ENCODE measurements around the gene WDR88.

Gene WDR88

DNA sequence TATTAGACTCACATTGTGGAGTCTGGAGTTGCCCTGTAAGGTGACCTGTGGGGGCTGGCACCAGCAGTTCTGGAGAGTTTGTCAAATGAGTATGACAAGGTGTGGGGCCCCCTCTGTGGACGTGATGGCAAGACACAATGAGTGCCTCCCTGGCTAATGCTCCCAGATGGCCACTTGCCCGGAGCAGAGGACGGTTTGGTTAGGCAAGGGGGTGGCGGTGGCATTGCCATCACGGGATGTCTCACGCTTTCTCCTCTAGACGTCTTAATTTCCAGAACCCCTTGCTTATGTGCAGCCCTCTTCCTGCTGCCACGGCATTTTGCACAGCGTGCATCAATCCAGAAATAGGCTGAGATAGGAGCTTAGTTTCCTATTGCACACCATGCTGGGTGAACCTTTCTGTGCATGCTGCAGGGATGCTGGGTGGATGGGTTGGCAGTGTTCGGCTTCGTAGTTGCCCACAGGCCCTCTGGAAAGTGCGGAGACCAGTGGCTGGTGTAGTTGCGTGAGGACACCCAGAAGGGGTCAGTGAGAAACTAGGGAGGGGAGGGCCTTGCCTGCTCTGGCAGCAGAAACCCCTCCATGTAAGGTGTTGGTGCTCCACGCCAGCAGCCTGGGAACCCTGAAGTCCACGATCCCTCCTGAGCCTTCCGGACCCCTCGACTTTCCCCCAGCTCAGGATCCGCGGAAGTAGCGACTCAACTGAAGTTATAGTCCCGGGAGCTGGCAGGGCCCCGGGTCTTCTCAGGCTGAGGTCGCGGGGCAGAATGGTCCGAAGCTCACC lies 44.2 kb downstream of the WDR88 start:
- TF ChIP-seq, protein P1, sequence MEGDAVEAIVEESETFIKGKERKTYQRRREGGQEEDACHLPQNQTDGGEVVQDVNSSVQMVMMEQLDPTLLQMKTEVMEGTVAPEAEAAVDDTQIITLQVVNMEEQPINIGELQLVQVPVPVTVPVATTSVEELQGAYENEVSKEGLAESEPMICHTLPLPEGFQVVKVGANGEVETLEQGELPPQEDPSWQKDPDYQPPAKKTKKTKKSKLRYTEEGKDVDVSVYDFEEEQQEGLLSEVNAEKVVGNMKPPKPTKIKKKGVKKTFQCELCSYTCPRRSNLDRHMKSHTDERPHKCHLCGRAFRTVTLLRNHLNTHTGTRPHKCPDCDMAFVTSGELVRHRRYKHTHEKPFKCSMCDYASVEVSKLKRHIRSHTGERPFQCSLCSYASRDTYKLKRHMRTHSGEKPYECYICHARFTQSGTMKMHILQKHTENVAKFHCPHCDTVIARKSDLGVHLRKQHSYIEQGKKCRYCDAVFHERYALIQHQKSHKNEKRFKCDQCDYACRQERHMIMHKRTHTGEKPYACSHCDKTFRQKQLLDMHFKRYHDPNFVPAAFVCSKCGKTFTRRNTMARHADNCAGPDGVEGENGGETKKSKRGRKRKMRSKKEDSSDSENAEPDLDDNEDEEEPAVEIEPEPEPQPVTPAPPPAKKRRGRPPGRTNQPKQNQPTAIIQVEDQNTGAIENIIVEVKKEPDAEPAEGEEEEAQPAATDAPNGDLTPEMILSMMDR (IDR thresholded peaks at IDR 0.05), result no peak

DNA sequence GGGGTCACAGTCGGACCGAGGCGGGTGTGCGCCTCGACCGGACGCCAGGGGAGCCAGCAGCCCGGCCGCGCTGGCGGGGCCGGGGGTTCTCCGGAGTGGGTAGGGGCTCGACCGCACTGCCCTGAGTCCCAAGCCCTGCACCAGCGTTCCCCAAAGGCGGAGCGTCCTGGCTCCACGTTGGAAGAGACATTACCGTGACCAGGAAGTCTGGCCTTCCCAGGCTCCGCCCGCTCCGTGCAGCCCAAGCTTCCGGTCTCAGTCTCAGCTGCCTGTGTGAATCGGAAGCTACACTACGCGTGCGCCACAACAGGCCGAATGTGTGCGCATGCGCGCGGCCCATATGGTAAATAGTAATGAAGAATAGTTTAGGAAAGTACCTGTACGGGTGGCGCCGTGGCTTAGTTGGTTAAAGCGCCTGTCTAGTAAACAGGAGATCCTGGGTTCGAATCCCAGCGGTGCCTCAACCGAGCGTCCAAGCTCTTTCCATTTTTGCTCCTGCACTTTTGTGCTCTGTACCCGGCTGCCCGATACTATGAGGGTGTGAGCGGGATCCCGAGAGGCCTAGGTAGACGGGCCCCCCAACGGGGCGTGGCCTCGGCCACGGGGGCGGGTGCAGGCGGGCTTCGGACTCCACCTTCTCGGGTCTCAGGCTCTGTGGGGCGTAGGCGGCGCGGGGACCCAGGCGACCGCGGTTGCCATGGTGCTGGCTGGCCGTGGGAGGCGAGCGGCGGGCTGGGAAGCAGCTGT lies 44.9 kb downstream of the WDR88 start:
- TF ChIP-seq, protein P1 (IDR thresholded peaks at IDR 0.05), result no peak

DNA sequence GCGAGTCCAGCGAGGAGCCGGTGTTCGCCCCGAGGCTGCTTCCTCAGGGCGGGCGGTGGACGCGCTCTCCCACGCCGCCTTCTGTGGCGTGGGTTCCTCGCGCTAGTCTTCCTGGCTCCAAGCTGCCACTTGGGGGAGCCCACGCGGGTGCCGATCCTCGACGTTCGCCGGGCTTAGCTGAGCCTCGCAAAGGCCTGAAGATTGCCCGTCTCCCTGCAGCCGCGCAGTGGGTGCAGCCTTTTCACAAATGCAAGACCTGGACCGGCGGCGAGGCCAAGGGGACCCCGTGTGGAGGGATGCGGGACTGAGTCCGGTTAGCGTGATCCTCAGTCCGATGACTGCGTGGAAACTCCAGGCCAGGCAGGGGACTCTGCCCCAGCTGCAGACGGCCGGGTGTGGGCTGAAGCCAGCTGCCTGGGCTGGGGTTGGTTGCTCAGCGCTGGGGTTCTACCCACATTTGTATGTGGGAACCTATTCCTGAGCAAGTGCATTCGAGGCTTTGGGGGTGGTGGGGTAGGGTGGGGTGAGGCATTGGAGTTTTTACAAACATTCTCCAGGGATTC lies 45.6 kb downstream of the WDR88 start:
- TF ChIP-seq, protein P1 (IDR thresholded peaks at IDR 0.05), result peak; percentile 52

DNA sequence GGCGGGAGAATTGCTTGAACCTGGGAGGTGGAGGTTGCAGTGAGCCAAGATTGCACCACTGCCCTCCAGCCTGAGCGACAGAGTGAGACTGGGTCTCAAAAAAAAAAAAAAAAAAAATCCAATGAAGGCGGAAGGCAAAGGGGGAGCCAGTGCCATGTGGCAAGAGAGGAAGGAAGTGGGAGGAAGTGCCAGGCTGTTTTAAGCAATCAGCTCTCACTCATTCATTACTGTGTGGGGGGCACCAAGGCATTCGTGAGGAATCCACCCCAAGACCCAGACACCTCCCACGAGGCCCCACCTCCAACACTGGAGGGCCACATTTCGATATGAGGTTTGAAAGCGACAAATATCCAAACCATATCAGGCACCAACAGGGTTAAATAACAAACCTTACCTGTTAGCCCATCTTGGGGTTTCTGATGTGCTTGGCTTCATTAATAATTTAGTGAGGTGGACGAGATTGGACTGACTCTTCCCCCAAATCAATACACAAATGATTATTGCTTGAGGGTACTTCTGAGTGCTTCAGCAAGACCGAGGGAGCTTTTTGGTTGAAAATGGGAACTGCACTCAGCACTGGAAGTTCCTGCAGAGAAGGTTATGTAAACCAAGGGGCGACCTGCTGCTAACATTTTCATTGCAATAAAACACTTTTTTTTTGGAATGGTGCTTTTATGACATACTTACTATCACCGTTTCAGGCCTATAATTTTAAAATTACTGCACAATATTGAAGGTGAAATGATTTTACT lies 54.7 kb downstream of the WDR88 start:
- TF ChIP-seq, protein P1 (IDR thresholded peaks at IDR 0.05), result no peak

DNA sequence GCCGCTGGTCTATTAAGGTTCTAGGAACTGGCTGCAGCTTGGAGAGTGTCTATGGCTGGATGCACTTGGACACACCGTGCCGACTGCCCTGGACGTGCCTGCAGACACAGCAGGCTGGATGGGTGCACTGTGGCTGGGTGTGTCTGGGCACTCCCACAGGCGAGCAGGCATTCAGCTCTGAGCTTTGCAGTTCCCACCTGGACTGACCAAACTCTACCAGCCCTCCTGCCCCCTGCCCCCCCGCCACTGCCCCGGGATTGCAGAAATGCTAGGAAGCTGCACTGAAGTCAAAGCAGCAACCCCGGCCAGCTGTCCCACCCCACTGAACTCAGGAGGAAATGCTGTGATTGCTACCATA lies 55.2 kb downstream of the WDR88 start:
- TF ChIP-seq, protein P1 (IDR thresholded peaks at IDR 0.05), result no peak

DNA sequence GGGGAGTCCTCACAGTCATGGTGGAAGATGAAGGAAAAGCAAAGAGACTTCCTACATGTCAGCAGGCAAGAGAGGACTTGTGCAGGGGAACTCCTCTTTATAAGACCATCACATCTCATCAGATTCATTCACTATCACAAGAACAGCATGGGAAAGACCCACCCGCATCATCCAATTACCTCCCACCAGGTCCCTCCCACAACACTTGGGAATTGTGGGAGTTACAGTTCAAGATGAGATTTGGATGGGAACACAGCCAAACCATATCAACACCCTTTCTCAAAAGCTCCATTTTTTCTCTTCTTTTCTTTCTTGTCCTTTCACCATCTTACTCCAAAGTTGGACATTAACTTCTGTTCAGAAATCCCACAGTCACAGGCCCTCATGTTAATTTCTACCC lies 57.5 kb downstream of the WDR88 start:
- TF ChIP-seq, protein P1 (IDR thresholded peaks at IDR 0.05), result no peak

DNA sequence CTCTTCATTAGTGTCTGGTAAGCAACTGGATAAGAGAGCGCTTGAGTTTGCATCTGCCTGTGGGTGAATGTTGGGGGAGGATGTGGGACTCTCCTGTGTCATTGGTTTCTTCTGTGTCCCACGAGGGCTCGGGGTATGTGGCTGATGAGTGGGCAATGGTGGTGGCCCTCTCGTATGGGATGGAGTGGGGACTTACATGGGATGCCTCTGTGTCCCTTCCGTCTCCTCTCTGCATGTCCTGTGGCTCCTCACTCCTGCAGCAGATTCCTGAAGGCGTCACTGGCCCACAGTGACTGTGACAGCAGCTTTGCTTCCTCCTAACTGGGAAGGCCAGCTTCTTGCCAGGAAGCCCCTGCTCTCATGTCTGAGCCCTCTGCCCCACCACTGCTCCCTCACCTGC lies 59.6 kb downstream of the WDR88 start:
- TF ChIP-seq, protein P1 (IDR thresholded peaks at IDR 0.05), result no peak

Measured in LNCAP (cell line).